Stimulated activated CD8-positive, alpha-beta memory T cell treated with anti-CD3 and anti-CD28 coated beads, Interleukin-2, amount 100 ng/mL, for 48 hours (primary cell): ENCODE results near the gene C5orf47.
A peak's percentile ranks its signal among the peaks of the same experiment; 100 is the strongest.
"Not testable (repeated sequence)": the region's sequence is repeated elsewhere in the genome, so short reads cannot be mapped to it uniquely, and the experiment has no call there.

Source experiments
- DNase-seq, 2 donors: peaks; one replicate each; pipeline ENCODE4 v3.0.0-alpha.2; 2020; ENCODE audit warnings: low read depth in 2 of 2

Gene C5orf47

GRCh38 chr5:173970878-173971650 is 17.9 kb upstream of the C5orf47 start:
- no peak for DNase-seq

GRCh38 chr5:173971681-173972345 is 17.2 kb upstream of the C5orf47 start:
- no peak for DNase-seq

GRCh38 chr5:173972607-173972924 is 16.4 kb upstream of the C5orf47 start:
- DNase-seq = no peak

GRCh38 chr5:173972925-173973615 is 15.9 kb upstream of the C5orf47 start:
- peak; percentile 51 to 65 for DNase-seq

- no peak for DNase-seq
These were observed 15.4 kb upstream of the C5orf47 start for GRCh38 chr5:173973616-173973969.

- no peak for DNase-seq
These were observed 14.2 kb upstream of the C5orf47 start for GRCh38 chr5:173974688-173975239.

GRCh38 chr5:173981185-173981761 is 7.7 kb upstream of the C5orf47 start:
- no peak for DNase-seq

GRCh38 chr5:173984218-173984617 is 4.8 kb upstream of the C5orf47 start:
- DNase-seq = no peak

DNA sequence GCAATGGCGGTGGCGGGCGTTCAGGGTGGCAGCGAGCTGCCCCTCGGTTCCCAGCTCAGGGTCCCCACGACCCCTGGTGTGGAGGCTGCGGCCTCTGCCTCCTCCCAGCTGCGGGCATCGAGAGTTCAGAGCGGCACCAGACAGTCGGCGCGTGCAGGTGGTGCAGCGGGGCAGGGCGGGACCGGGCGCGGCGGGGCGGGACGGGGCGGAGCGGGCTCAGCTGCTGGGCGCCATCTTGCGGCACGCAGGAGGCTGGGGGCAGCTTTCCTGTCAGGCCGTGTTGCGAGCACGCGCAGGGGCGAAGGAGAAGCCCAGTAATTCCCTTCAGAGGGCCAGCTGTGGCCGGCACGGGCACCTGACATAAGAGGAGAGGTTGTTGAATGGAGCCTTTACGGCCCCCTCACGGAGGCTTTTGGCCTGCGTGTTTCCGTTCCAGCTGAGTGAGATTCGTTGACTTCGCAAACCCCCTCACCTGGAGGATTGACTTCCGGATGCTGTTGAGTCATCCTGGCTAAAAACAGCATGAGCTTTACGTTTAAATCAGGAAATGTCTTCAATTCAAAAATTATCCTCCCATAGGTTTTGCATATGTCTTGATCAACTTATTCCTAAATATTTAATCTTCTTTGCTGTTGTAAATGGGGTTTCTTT is 587 bp downstream of the C5orf47 start:
- no peak for DNase-seq

DNA sequence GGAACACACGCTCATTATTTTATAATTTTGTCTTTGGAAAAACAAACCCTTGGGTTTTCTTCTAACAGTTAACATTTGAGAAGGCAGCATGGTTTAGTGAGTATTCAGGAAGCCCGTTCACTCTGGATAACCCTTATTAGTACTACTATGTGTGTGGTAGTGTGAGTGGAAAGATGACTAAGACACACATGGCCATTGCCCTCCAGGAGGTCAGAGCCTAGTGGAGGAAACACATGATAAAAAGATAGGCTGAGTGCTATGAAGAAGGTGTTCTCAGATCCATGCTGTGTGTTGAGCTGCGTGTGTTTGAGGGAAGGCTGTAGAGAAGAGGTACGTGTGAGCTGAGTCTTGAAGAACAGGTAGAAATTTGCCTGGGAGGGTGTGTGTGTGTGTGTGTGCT is 8.4 kb downstream of the C5orf47 start:
- no peak for DNase-seq

- DNase-seq = no peak
These were observed 9.6 kb downstream of the C5orf47 start for GRCh38 chr5:173998531-173998930.

GRCh38 chr5:174000076-174000475 is 11.1 kb downstream of the C5orf47 start:
- DNase-seq = no peak

GRCh38 chr5:174003795-174004194 is 14.8 kb downstream of the C5orf47 start:
- no peak for DNase-seq

DNA sequence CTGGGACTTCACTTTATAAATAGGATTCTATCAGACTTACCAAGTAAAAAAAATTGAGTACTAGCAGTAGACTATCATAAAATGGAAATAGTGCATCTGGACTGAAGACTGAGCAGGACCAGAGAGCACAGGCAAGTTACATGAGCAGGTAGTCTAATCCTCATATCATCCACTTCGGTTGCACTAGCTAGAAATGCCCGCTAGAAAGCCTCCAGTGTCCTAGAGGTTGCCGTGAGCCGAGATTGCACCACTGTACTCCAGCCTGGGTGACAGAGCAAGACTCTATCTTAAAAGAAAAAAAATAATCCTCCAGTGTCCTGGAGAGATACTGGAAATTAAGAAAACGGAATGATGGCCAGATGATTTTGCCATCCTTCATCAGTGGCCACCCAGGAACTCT is 20.0 kb downstream of the C5orf47 start:
- no peak for DNase-seq

GRCh38 chr5:174010365-174010764 is 21.4 kb downstream of the C5orf47 start:
- no peak for DNase-seq

- no peak for DNase-seq
These were observed 22.5 kb downstream of the C5orf47 start for GRCh38 chr5:174011441-174011840.

DNA sequence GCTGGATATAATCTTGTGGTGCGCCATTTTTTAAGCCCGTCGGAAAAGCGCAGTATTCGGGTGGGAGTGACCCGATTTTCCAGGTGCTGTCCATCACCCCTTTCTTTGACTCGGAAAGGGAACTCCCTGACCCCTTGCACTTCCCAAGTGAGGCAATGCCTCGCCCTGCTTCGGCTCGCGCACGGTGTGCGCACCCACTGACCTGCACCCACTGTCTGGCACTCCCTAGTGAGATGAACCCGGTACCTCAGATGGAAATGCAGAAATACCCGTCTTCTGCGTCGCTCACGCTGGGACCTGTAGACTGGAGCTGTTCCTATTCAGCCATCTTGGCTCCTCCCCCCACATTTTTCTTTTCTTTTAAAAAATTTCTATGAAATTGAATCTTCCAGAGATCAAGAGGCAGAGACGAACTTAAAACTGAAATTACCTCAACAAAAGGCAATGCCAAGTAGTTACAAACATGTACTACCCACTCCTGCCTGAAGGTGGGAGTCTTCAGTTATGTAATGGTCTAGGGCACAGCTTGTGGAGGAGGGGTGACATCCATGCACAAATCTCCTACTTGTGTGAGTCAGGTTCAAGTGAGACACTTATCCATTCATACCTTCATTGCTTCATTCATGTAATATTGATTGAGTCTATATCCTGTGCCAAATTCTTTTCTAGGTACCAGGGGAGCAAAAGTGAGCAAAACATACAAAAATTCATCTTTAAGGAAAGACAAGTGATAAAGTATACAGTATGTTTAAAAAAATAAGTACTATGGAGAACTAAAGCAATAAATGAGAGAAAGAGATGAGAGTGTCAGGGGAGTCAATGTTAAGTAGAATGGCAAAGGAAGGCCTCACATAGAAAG is 31.3 kb downstream of the C5orf47 start:
- DNase-seq = not testable (repeated sequence)

DNA sequence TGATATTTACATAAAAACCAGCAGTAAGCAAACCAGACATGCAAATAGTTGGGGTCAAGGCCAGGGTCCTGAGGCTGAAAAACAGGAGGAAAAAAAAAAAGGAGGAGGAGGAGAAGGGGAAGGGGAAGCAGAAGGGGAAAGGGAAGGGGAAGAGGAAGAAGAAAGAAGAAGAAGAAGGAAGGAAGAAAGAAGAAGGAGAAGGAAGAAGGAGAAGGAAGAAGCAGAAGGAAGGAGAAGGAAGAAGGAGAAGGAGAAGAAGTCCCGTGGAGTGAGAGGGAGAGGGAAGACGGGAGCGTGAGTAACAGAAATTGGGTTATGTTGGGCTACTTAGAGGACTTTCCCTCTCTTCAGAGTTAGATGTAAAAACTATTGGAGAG is 31.9 kb downstream of the C5orf47 start:
- DNase-seq = no peak

DNA sequence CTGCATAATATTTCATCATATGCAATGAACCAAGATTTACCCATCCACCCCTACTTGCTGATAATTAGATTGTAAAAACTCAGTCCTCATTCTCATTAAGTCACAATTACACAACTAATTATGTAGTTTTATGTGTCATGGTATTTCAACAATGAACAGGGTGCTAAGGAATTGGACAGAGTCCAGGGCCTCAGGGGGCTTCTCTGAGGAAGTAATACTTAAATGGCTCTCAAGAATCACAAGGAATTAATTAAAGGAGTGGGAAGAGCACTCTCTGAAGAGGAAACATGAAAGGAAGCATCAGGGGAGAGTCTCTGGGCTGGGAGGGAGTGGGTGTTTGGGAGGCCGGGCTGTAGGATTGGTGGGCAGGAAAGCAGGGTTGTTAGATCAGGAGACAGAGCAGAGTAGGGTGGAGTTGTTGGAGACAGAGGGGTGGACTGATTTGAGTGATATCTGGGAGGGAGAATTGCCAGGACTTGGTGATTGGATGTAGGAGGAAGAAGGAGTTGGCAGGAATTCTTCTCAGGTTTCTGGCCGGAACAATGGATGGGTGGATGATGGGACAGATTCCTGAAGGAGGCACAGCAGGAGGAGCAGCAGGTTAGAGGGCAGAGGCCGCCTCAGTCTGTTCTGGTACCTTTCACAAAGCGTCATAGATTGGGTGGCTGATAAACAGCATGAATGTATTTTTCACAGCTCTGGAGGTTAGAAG is 33.6 kb downstream of the C5orf47 start:
- DNase-seq = no peak

- no peak for DNase-seq
These were observed 41.3 kb downstream of the C5orf47 start for GRCh38 chr5:174030286-174030685.
